Activated CD8-positive, alpha-beta memory T cell treated with anti-CD3 and anti-CD28 coated beads for 4 hours (primary cell): ENCODE measurements around the gene MYL7.
"Not testable (repeated sequence)": the region's sequence is repeated elsewhere in the genome, so short reads cannot be mapped to it uniquely, and the experiment has no call there.

ENCODE experiments used
- DNase-seq, 2 donors: peaks; one replicate each; pipeline ENCODE4 v3.0.0-alpha.2; 2020; ENCODE audit warnings: low read depth in 2 of 2

The MYL7 gene

DNA sequence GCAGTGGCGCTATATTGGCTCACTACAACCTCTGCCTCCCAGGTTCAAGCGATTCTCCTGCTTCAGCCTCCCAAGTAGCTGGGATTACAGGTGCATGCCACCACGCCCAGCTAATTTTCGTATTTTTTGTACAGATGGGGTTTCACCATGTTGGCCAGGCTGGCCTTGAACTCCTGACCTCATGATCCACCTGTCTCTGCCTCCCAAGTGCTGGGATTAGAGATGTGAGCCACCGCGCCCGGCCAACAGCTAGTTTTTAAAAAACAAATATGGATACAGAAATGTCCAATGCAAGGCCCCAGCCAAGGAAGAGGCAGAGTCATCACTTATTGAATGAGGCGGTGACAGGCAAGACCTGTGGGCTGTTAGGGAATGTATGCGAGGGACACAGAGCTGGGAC lies 30.8 kb upstream of the MYL7 start:
- DNase-seq, result not testable (repeated sequence)

DNA sequence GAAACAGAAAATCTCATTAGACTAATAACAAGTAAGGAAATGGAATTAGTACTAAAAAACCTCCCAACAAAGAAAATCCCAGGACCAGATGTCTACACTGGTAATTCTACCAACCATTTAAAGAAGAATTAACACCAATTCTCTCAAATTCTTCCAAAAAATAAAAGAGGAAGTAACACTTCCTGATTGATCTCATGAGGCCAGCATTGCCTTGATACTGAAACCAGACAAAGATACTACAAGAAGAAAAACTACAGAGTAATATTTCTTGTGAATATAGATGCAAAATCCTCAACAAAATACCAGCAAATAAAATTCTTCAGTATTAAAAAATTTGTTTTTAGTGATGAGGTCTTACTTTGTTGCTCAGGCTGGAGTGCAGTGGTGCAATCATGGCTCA lies 26.8 kb upstream of the MYL7 start:
- no peak for DNase-seq

DNA sequence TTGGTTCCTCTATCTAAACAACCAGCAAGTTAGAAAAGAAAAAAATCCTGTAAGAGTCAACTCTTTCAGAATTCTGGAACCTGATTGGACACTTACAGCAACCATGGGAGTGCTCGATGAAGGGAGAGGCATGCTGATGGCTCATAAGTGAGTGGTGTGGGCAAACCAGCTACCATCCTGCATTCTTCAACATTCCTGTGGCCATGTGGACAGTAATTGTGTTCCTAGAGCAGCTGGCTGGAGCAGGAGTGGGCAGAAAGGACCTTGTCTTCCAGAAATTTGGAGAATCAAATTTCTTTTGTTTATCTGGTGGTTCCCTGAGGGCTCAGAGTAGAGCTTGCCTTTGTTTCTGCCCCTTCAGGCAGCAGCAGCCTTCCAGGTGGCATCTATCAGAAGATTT lies 22.5 kb upstream of the MYL7 start:
- DNase-seq, result no peak

DNA sequence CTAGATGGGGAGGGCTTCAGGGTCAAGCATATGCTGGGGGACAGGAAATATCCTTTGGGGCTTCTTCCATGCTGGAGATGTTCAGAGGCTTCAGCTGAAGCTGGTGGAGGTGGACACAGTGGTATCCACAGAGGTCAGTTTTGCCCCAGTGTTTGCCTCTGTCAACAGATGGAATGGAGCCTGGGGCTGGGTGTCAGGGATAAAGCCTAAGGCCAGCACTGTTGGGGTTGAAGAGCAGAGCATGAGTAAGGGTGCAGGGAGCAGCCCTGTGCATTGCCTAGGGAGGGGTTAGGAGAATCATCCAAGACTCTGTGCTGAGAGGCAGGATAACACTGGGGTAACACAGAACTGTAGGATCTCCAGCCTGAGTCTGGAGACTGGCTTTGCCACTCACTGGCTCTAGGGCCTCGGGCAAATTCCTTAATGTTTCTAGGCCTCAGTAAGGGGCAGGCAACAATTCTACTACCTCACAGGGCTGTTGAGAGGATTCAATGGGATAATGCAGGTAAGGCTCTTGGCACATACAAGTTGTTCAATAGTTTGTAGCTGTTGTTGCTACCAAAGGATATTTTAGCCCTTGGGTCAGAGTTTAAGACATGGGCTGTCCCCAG lies 21.8 kb upstream of the MYL7 start:
- DNase-seq, result no peak

DNA sequence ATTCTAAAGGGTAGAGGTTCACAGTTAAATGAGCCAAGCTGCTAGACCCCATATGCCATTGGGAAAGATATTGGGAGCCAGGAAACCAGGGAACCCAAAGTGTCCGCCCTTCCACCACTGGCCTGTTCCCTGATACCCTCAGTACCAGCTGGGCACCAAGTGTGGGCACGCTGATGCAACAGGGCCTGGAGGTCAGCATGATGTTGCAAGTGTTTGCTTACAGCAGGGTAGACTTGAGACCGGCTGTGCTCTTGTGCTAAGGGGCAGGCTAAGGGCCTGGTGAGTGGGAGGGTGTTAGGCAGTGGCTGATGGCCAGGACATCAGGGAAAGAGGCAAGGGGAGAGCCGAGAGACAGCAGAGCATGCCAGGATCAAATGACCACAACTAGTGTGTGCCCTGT lies 21.0 kb upstream of the MYL7 start:
- DNase-seq, result no peak

DNA sequence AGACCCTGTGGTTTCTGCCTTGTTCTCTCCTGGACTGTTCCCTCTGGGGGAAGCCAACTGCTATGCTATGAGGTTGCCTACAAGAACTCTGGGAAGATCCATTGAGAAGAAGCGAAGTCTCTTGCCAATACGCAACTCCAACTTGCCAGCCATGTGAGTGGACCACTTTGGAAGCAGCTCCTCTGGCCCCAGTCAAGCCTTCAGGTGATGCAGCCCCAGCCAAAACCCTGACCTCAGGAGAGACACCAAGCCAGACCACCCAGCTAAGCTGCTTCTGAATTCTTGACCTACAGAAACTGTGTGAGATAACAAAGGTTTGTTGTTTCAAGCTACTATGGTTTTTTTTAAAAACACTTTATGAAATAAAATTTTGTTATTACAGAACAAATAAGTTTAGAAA lies 20.2 kb upstream of the MYL7 start:
- DNase-seq, result no peak

DNA sequence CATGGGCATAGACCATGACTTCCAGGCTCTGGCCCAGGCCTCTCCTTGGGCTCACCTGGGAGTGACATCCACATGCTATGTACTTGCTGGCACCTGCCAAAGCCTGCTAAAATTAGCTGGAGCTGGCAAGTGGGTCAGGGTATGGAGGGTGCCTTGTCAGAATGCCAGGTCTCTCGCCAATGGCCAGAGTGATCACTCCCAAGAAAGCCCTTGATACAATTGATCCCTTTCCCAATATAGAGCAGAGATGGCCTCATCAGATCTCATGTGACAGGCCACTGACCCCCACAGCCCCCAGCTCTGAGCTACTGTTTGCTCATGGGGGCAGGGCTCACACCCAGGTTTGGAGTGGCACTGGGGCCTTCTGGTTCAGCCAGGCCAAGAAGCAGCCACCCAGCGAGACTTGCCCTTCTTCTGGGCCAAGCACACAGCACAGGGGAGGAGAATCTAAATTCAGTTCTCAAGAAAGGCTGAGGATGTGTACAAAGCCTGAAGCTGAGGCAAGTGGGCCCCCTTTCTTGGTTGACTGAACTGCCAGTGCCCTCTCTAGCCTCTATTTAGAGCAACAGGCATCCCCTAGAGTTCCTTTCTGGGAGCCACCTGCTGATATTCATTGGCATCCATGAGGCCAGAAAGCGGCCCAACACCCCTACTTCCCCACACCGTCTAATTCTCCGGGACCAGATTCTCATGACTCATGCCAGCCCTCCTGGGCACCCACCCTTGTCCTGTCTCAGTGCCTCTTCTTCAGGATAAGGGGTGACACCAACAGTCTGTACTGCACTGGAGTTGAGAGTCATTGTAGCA lies 18.9 kb upstream of the MYL7 start:
- DNase-seq, result no peak

DNA sequence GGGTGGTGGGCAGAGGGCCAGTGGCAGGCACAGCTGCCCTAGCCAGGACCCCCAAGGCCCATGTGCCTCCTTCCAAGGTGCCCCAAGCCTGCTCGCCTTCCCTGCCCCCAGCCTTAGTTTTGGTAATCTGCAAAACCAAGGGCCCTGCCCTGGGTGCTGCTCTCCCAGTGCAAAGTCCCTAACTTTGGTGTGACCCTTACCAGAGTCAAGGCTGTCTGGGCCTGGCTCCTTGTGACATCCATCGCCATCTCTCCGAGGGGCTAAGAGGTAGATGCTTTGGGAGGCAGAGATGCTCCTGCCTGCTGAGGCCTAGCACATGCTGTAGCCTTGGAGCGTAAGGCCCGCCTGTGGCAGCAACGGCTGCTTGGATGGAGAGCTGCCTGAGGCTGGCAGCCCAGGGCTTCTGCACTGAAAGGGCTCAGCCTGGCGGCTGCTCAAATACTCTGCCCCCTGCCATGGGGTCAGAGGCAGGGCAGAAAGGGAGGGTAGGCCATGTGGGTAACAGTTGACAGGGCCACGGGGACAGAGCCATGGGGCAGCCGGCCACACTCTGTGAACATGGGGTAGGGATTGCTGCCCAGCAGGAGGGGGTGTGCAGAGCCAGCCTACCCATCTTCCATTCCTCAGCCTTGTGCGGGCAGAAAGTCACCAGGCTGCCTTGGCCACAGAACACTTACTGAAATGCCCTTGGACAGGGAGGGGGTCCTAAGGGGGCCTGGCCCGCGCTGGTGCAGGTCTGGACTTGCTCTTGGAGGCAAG lies 17.9 kb upstream of the MYL7 start:
- no peak for DNase-seq

DNA sequence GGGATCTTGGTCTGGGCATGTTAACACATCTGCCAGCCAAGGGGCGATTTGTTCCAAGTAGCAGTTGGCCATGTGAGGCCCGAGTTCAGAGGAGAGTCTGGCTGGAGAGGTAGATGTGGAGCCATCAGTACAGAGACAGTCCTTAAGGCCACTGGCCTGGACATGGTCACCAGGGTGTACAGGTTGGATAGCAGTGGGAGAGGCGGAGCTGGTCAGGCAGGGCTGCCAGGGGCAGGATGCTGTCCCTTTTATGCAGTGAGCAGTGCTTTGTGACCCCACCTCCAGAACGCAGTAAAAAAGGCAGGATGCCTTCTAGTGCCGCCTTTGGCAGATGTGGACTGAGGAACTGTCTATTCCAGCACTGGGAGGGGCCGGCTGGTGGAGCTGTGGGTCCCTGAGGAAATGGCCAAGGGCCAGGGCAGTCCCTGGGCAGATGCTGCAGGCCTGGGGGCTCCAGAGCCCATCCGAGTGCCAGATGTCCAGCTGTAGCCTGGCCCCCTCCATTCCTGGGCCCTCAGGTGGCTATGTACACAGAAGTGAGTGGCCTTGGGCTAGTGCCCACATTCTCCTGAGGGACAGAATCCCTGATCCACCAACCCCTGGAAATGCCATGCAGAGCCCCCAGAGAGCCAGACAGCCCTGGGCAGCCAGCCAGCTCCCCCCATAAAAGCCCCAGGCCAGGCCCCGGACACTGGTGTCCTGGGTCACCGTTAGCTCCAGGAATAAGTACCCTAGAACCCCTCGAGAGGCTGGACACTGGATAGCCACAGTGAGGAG lies 17.2 kb upstream of the MYL7 start:
- no peak for DNase-seq

DNA sequence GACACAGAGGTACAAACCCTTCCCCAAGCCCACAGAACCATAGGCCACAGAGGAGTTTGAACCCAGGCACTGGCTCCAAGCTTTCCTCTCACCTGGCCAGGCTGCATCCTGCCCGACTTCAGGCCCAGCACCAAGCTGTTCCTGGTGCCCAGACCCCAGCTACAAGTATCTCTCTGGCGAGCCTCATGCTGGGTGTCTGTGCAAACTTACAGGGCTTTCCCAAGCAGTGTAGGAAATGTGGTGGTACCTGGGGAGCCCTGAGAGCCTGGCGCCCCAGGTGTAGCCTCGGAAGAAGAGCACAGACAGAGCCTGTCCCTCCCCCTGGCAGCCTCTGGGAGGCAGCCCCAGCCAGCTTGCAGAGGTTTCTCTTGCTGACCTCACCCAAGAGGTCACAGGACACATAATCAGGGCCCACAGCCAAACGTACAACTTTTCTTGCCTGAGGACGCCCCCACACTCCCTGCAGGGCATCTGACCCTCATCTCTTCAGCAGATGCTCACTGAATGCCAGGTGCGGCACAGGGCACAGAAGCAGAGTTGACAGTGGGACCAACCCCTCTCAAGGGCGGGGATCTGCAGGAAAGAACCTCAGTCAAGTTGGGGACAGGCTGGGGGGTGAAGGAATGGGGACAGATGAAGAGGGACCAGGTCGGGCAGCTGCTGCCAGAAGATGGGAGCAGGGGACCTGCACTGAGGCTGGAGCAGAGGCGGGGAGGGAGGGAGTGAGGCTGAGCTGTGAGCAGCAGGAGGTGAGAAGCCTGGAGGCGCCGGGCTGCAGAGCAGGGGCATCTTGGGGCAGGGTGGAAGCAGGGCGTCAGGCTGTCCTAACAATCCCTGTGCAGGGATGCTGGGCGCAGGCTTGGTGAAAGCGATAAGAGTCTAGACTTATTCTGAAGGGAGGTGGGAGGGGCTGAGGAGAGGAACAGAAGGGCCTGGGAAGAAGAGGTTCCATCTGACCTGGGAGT lies 16.3 kb upstream of the MYL7 start:
- no peak for DNase-seq

DNA sequence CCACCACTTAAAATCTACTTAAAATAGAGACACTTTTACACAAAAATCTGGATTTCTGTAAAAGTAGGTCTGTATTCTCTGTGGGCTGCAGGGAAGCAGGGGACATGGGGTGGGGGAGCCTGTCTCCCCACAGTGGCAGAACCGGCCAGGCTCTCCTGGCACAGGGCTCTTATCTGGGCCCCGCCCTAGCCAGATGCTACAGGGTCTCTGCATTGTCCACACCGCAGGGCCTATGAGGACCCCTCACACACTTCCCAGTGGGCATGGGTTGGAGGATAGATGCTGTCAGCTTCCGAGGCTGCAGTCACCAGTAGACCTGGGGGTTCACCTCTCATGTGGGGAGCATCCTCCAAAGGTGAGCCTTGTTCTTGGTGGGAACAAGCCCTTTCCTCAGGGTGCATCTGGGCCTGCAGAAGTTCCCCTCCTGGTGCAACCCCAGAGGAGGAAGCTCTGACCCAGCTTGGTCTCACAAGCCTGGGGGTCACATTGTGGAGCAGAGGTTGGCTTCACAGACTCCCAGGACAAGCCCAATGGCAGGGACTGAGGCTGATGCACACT lies 15.4 kb upstream of the MYL7 start:
- DNase-seq, result no peak

DNA sequence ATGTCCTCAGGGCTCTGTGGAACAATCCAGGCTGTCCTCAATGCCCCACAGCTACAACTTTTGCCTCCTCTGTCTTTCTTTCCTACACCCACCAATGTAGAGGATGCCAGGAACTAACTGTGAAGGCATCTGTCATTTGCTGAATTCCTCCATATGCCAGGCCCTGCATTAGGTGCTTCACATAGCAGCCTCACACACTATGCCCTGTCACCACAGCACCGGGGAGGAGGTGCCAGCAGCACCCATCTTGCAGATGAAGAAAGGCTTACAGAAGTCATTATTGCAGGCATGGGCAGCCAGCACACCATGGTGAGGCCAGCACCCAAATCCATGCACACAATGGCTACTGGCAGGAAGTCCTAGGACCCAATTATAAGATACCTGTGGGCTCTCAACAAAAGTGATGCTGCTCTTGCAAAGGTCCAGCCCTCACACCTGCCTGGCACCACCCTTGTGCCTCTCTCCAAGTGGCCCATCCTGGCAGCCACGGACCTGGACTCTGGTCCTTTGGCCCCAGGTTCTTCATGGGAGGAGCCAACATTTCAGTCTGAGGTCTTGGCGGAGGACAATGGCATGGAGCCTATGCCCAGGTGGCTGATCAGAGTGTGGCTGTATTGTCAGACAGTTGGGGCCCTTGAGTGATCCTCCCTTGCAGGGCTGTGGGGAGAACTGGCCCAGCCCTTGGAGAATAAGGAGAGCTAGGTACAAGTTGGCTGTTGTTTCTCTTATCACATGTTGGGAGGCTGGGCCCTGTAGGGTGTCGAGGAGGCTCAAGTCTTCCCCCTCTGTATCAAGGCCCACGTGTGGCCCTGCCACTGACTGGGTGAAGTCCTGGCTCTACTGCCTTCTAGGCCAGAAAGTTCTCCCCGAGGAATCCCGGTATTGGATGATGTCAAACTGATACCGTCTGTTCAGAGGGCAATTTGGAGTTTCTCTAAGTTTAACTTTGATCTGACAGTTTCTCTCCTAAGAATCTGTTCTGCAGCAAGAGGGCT lies 14.4 kb upstream of the MYL7 start:
- DNase-seq, result no peak

DNA sequence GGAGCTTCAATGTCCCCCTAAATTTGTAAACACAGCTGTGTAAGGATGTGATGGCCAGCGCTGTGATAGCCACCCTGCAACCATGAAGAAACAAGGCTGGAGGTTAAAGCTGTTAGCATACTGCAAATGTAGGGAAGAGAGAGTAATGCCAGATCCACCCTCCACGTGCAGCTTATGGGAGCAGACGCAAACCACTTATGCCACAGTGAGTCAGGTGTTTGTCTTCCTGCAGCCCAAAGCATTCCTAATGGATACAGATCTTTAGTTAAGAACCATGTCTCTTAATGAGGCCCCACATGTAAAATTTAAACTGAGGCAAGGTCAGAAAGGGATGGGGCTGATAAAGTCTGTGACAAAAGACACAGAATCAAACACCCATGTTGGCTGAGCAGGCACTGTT lies 13.6 kb upstream of the MYL7 start:
- no peak for DNase-seq

DNA sequence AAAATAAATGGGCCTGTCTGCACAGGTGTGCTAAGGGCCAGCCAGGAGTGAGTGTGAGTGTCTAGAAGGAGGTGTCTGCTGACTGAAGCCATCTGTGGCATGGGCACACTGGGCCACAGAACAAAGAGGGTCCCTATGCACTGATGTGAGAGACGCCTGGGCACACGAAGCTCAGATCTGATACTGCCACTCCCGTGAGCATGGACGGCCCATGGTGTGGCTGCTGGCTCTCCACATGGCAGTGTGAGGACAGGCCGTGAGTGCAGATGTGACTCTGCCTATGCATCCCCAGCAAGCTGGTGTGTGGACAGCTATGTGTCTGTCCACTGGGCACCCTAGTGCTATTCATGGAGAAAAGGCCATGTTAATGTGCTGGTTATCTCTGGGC lies 12.8 kb upstream of the MYL7 start:
- DNase-seq, result no peak

DNA sequence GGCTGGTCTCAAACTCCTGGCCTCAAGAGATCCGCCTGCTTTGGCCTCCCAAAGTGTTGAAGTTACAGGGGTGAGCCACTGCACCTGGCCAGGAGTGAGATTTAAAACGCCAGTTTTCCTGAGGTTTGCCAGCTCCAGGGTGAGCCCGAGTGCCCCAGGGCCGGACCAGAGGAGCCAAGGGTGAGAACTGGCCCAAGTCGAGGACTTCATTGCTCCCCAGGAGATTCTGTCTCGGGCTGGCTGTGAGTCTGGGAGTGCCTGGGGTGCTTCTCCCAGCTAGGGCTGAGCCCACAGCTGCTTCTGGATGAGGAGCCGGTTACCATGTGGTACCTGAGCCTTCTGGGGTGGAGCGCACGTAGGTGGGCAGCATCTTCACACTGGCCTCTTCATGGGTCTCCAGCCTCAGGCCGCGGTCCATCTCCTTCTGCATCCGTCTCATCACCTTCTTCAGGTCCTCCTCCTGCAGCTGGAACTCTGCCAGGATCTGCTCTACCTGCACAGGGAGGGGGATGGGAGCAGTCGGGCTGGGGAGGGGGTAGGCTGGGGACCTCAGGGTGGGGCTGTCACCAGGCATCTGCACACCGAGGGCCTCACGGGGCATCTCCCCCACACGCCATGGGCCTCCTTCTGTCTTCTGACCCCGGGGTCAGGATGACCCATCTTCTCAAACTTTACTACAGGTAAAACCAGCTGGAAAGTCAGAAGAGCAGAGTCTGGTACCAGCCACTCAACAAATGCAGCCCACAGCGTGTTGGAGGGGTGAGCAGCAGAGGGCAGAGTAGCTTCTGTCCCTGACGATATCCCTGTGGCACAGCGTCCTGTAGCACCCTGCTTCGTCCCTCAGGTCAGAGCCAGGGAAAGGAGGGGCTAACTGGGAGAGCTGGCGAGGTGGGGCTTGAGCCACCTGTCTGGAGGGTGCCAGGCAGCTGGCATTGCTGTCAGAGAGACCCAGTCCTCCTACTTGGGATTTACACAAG lies 12.1 kb upstream of the MYL7 start:
- no peak for DNase-seq

DNA sequence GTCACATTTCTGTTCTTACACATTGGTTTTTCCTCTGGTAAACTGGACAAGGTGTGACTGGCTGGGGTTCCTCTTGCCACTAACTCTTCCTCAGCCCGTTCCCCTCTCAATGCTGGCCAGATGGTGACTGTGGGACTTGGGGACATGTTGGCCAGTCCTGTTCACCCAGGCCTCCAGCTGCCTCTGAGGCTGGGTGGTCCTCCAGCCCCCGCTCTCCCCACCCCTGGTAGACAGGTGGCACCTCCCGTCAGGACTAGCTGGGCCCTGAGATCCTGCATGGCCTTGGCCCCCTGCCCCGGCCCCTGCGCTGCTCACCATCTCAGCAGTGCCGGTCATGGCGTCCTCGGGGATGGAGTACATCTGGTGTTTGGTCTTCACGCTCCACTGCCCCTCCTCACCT lies 10.8 kb upstream of the MYL7 start:
- no peak for DNase-seq

DNA sequence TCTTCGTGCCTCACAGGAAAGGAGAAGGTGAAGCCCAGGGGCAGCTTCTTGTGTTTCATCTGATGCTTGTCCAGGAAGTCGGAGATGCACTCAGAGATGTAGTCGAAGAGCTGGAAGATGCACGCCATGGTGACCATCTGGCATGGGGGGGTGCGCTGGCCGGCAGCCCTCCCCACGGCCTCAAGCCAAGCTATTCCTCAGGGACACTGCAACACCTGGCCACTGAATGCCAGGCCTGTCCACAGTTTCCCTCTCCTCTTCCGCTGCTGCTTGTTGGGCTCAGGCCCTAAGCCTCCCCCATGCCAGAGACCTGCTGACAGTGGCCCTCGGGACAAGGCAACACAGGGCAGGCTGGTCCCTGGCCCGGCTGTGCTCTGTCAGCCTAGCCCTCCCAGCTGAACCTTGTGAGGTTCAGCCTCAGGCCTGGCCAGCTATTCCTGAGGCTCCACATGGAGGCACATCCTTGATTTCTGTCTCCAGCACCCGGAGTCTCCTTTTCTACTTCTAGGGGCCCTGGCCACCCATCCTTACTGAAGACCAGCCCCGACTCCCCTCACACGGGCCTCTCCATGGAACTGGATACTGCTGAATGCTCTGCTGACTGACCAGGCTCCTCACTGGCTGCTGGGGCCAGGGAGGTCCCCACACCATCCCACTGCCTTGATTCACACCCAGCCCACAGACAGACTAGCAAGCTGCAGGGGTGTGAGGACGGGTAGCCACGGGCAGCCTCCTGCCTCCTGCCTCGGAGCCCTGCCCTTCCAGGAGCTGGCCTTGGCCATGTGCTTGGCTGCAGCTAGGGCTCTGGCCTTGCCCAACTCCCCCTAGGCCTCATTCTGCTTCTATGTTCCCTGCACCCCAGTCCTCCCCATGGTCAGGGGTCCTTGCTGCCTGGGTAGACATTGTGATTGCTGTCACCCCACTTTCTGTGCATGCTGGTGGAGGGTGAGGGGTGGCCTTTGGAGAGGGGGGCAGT lies 10.1 kb upstream of the MYL7 start:
- DNase-seq, result no peak
